Measurements from ENCODE around the gene NDUFAF5.

The NDUFAF5 gene

GRCh38 chr20:13775867-13776266 is 9.0 kb upstream of the NDUFAF5 start:
- in situ Hi-C loops (cut with MboI; ENCODE audit: low sequenced_read_pairs, unreplicated experiment): loop anchor here (10.0 to 25.0 kb wide), 2 partner anchors 311 to 464 kb away; no protein-coding TSS in a partner anchor
- no peak for DNase-seq (ENCODE audit: low spot score)
- no peak for TF ChIP-seq CTCF (IDR thresholded peaks at IDR 0.05; ENCODE audit: borderline replicate concordance, control extremely low read depth, extremely low read depth, insufficient read depth, missing control alignments)

- in situ Hi-C loops (cut with MboI; ENCODE audit: low sequenced_read_pairs, unreplicated experiment): loop anchor here (10.0 to 25.0 kb wide), 2 partner anchors 312 to 465 kb away; no protein-coding TSS in a partner anchor
- DNase-seq (ENCODE audit: low spot score): no peak
- TF ChIP-seq CTCF (IDR thresholded peaks at IDR 0.05; ENCODE audit: borderline replicate concordance, control extremely low read depth, extremely low read depth, insufficient read depth, missing control alignments): no peak
Observed at GRCh38 chr20:13777171-13777601, 7.6 kb upstream of the NDUFAF5 start.

- no peak for DNase-seq (ENCODE audit: low spot score)
- TF ChIP-seq CTCF (IDR thresholded peaks at IDR 0.05; ENCODE audit: borderline replicate concordance, control extremely low read depth, extremely low read depth, insufficient read depth, missing control alignments): no peak
- in situ Hi-C loops (cut with MboI; ENCODE audit: low sequenced_read_pairs, unreplicated experiment): loop anchor here (10.0 to 25.0 kb wide), 2 partner anchors 314 to 467 kb away; no protein-coding TSS in a partner anchor
Observed at GRCh38 chr20:13778827-13779226, 6.0 kb upstream of the NDUFAF5 start.

GRCh38 chr20:13783528-13783927 is 1.3 kb upstream of the NDUFAF5 start:
- in situ Hi-C loops (cut with MboI; ENCODE audit: low sequenced_read_pairs, unreplicated experiment): loop anchor here (25.0 kb wide), 1 partner anchor 471 kb away; no protein-coding TSS in a partner anchor
- TF ChIP-seq CTCF (IDR thresholded peaks at IDR 0.05; ENCODE audit: borderline replicate concordance, control extremely low read depth, extremely low read depth, insufficient read depth, missing control alignments): no peak
- no peak for DNase-seq (ENCODE audit: low spot score)

- peak; percentile 25 for DNase-seq (ENCODE audit: low spot score)
- no peak for TF ChIP-seq CTCF (IDR thresholded peaks at IDR 0.05; ENCODE audit: borderline replicate concordance, control extremely low read depth, extremely low read depth, insufficient read depth, missing control alignments)
- in situ Hi-C loops (cut with MboI; ENCODE audit: low sequenced_read_pairs, unreplicated experiment): loop anchor here (25.0 kb wide), 1 partner anchor 472 kb away; no protein-coding TSS in a partner anchor
Observed at GRCh38 chr20:13784271-13784892, 446 bp upstream of the NDUFAF5 start.

GRCh38 chr20:13786143-13786828 is 1.5 kb downstream of the NDUFAF5 start:
- DNase-seq (ENCODE audit: low spot score): no peak

More at GRCh38 chr20:13786143-13786828, 1.5 kb downstream of the NDUFAF5 start:
- no peak for TF ChIP-seq CTCF (IDR thresholded peaks at IDR 0.05; ENCODE audit: borderline replicate concordance, control extremely low read depth, extremely low read depth, insufficient read depth, missing control alignments)
- in situ Hi-C loops (cut with MboI; ENCODE audit: low sequenced_read_pairs, unreplicated experiment): loop anchor here (25.0 kb wide), 1 partner anchor 474 kb away; no protein-coding TSS in a partner anchor

All from GM13976 (cell line).